HG02571 (cell line): ENCODE results near the gene TNFAIP3.

ENCODE experiments used
- ATAC-seq: cut with Tn5 transposase; IDR thresholded peaks from one replicate; pipeline ENCODE4 v1.9.1; 2021; ENCODE audit warnings: mild to moderate bottlenecking, moderate library complexity; ENCODE audit not compliant: unreplicated experiment

TNFAIP3 gene

GRCh38 chr6:137896647-137897046 is 29.6 kb downstream of the TNFAIP3 start:
- ATAC-seq, result no peak

DNA sequence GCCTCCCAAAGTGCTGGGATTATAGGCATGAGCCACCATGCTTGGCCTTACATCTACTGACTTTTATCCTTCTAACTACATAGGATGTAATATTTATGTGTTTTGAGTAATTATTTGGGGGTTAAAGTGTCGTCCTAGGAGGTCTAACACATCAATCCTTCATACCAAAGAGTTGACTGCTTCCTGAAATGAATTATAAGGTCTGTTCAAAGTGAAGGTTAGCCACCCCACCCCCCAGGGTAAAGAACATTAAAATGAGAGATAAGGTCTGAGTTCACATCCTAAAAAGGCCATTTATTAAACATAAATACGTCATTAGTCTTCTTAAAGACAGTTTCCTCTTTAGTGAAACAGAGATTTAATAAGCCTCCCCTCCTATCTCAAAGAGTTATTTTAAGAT is 33.8 kb downstream of the TNFAIP3 start:
- no peak for ATAC-seq

- ATAC-seq, result no peak
Measured at GRCh38 chr6:137901454-137901853, 34.4 kb downstream of the TNFAIP3 start.

DNA sequence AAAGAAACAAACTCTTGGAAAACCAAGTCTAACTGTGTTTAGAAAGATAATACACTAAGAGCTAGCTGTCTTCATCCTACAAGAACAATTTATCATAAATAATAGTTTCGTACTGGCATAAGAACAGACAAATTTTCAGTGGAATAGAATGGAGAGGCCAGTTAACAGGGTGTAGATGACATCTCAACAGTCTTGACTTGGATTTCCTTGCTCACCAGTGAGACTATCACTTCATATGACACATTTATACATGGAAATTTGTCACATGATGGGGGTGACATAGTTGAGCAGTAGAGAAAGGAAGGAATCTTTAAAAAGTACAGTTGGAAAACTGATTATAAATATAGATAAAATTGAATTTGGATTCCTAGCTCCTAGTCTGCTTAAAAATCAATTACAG is 35.6 kb downstream of the TNFAIP3 start:
- no peak for ATAC-seq

GRCh38 chr6:137903274-137903932 is 36.3 kb downstream of the TNFAIP3 start:
- no peak for ATAC-seq

DNA sequence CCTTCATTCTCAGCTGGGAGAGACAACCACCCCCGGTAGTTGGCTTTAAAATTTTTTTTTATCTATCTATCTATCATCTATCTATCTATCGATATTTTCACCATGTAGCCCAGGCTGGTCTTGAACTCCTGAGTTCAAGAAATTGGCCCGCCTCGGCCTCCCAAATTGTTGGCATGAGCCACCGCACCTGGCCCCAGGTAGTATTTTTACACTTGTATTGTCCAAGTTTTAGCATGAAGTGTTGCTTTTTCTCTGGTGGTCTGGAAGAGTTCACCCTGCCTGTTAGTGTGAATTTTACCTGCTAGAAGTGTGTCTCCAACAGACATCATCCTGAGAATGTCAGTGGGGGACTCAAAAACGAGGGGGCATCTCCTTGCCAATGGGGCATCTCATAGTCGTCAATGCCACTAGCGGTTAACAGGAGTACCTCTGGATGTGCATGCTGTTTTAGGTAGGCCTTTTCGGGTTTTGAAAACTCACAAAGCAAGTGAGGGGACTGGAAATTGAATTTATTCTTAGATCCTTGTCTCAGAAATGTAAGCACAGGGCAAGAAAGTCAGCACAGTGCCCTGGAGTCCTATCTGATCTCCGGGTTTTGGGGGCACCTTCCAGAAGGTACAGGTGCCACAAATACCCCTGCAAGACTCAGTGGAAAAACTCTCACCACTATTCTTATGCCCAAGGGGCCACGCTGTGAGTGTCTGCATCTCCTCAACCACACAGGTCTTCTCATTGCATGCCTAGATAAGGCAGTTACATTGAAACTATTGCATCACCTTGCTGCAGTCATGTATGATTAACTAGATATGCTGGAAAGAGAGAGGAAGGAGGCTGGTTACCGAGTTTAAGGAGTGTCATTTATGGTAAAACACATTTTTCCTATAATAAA is 37.1 kb downstream of the TNFAIP3 start:
- peak; percentile 69 for ATAC-seq

GRCh38 chr6:137904822-137905617 is 38.0 kb downstream of the TNFAIP3 start:
- ATAC-seq, result peak; percentile 40

- ATAC-seq, result no peak
Measured at GRCh38 chr6:137906020-137906472, 39.0 kb downstream of the TNFAIP3 start.

GRCh38 chr6:137907170-137907569 is 40.1 kb downstream of the TNFAIP3 start:
- no peak for ATAC-seq

DNA sequence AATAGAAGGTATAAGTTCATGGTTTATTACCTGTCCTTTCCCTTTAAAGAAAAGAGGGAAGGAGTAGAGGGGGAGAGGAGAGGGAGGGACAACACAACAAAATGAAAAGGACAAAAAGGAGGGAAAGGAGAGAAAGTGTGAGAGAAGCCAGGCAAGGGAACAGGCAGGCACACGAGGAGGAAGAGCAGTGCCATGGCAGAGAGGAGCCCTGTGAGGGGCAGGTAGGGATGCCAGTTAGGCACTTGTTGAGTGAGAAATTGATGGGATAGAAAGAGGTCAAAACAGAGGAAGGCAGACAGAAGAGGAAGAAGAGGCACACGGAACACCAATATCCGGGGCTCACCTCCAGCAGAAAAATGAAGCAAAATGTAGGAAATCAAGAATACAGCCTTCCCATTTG is 42.5 kb downstream of the TNFAIP3 start:
- ATAC-seq, result no peak

DNA sequence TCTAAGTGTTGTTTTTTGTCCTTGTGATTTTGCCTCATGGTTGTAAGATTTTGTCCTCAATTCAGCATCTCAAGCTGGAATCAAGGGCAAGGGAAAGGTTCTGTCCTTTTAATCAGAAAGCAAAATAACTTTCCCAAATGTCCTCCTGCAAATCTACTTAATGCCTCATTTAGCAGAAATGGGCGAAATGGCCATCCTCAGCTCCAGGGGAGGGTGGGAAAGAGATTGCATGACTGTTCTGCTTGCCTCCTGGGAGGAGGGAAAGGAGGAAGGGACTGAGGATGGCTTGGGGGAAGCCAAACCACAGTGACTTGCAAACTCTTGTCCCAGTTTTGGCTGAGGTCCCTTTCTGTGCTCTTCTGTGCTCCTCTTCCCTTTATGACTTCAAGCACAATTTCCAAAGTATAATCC is 43.4 kb downstream of the TNFAIP3 start:
- ATAC-seq, result no peak

- no peak for ATAC-seq
Measured at GRCh38 chr6:137910843-137911456, 43.9 kb downstream of the TNFAIP3 start.

GRCh38 chr6:137911675-137912191 is 44.7 kb downstream of the TNFAIP3 start:
- peak; percentile 52 for ATAC-seq

GRCh38 chr6:137912813-137913212 is 45.8 kb downstream of the TNFAIP3 start:
- ATAC-seq, result no peak

GRCh38 chr6:137913434-137913833 is 46.4 kb downstream of the TNFAIP3 start:
- ATAC-seq, result no peak

GRCh38 chr6:137913996-137914529 is 47.0 kb downstream of the TNFAIP3 start:
- no peak for ATAC-seq

DNA sequence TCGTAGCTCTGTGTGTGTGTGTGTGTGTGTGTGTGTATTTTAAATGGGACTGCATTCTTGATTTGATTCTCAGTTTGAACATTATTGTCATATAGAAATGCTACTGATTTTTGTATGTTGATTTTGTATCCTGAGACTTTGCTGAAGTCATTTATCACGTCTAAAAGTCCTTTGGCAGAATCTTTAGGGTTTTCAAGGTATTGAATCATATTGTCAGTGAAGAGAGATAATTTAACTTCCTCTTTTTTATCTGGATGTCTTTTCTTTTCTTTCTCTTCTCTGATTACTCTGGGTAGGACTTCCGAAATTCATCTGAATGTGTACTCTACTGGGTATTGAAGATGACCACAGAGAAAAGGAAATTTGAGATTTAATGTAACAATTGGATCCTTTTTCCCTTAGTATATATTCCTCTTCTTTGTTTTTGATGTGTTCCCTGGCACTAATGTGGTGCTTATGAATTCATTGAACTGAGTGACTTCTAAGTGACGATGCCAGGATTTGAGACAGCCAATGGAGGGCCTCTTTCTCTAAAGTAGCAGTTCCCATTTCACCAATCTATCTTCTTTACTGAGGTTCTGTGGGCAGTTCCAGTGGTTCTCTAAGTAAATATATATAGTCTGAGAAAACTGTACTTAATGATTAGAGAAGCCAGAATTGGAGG is 47.6 kb downstream of the TNFAIP3 start:
- ATAC-seq, result no peak

GRCh38 chr6:137915790-137916189 is 48.7 kb downstream of the TNFAIP3 start:
- ATAC-seq, result no peak

DNA sequence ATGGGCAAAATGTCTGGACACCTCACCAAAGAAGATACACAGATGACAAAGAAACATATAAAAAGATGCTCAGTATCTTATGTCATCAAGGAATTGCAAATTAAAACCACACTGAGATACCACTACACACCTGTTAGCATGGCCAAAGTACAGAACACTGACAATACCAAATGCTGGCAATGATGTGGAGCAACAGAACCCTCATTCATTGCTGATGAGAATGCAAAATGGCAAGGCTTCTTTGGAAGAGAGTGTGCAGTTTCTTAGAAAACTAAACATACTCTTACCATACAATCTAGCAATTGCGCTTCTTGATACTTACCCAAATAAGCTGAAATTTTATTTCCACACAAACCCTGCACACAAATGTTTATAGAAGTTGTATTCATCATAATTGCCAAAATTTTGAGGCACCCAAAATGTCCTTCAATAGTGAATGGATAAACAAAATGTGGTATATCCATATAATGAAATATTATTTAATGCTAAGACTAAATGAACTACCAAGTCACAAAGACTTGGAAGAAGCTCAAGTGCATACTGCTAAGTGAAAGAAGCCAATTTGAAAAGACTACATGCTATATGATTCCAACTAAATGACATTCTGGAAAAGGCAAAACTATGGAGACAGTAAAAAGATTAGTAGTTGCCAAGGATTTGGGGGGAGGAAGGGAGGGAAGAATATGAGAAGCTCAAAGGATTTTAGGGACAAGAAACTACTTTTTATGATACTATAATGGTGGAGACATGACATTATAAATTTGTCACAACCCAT is 50.7 kb downstream of the TNFAIP3 start:
- ATAC-seq, result no peak
